ENCODE data around the gene POLA2.
"Not testable (repeated sequence)": the region's sequence is repeated elsewhere in the genome, so short reads cannot be mapped to it uniquely, and the experiment has no call there.

The POLA2 gene

GRCh38 chr11:65325435-65325834 lies 63.7 kb downstream of the POLA2 start:
- no peaks in the 10 kb centered on the region for H3K27me3 ChIP-seq (replicated peaks; ENCODE audit: control insufficient read depth, insufficient read depth, low read length)
- TF ChIP-seq, protein P1, sequence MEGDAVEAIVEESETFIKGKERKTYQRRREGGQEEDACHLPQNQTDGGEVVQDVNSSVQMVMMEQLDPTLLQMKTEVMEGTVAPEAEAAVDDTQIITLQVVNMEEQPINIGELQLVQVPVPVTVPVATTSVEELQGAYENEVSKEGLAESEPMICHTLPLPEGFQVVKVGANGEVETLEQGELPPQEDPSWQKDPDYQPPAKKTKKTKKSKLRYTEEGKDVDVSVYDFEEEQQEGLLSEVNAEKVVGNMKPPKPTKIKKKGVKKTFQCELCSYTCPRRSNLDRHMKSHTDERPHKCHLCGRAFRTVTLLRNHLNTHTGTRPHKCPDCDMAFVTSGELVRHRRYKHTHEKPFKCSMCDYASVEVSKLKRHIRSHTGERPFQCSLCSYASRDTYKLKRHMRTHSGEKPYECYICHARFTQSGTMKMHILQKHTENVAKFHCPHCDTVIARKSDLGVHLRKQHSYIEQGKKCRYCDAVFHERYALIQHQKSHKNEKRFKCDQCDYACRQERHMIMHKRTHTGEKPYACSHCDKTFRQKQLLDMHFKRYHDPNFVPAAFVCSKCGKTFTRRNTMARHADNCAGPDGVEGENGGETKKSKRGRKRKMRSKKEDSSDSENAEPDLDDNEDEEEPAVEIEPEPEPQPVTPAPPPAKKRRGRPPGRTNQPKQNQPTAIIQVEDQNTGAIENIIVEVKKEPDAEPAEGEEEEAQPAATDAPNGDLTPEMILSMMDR (IDR thresholded peaks at IDR 0.05; ENCODE audit: insufficient read depth, low read length, poor library complexity, severe bottlenecking), result no peak
- H3K4me3 ChIP-seq (replicated peaks; ENCODE audit: low read depth, low read length), result no peak overlapping the region
- DNase-seq (ENCODE audit: extremely low read depth, insufficient read length), result no peak
- no peaks in the 10 kb centered on the region for H3K36me3 ChIP-seq (ENCODE audit: control insufficient read depth, insufficient read depth, low read length)

- no peak for DNase-seq (ENCODE audit: extremely low read depth, insufficient read length)
- no peak overlapping the region for H3K4me3 ChIP-seq (replicated peaks; ENCODE audit: low read depth, low read length)
- no peaks in the 10 kb centered on the region for H3K27me3 ChIP-seq (replicated peaks; ENCODE audit: control insufficient read depth, insufficient read depth, low read length)
- no peaks in the 10 kb centered on the region for H3K36me3 ChIP-seq (ENCODE audit: control insufficient read depth, insufficient read depth, low read length)
- TF ChIP-seq, protein P1 (IDR thresholded peaks at IDR 0.05; ENCODE audit: insufficient read depth, low read length, poor library complexity, severe bottlenecking), result no peak
These were observed 65.3 kb downstream of the POLA2 start for GRCh38 chr11:65327021-65327420.

- H3K27me3 ChIP-seq (replicated peaks; ENCODE audit: control insufficient read depth, insufficient read depth, low read length), result no peaks in the 10 kb centered on the region
- TF ChIP-seq, protein P1 (IDR thresholded peaks at IDR 0.05; ENCODE audit: insufficient read depth, low read length, poor library complexity, severe bottlenecking), result no peak
- DNase-seq (ENCODE audit: extremely low read depth, insufficient read length), result no peak
- no peaks in the 10 kb centered on the region for H3K36me3 ChIP-seq (ENCODE audit: control insufficient read depth, insufficient read depth, low read length)
- no peak overlapping the region for H3K4me3 ChIP-seq (replicated peaks; ENCODE audit: low read depth, low read length)
These were observed 67.7 kb downstream of the POLA2 start for GRCh38 chr11:65329478-65329877.

GRCh38 chr11:65329944-65330403 lies 68.2 kb downstream of the POLA2 start:
- peak; percentile 40 for DNase-seq (ENCODE audit: extremely low read depth, insufficient read length)
- Histone ChIP-seq H3K36me3 (ENCODE audit: control insufficient read depth, insufficient read depth, low read length) (no peaks in the 10 kb centered on the region), H3K27me3 (replicated peaks; ENCODE audit: control insufficient read depth, insufficient read depth, low read length) (no peaks in the 10 kb centered on the region), H3K4me3 (replicated peaks; ENCODE audit: low read depth, low read length) (no peak overlapping the region)
- TF ChIP-seq, protein P1 (IDR thresholded peaks at IDR 0.05; ENCODE audit: insufficient read depth, low read length, poor library complexity, severe bottlenecking), result peak; percentile 81

DNA sequence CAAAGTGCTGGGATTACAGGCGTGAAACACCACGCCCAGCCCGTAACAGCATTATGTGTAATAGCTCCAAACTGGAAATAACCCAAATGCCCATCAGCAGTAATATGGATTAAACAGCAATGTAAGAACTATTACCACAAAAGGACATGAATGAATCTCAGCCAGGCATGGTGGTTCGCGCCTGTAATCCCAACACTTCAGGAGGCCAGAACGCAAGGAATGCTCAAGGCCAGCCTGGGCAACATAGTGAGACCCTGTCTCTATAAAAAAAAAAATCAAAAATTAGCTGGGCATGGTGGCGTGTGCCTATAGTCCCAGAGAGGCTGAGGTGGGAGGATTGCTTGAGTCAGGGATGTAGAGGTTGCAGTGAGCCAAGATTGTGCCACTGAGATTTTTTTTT lies 68.8 kb downstream of the POLA2 start:
- TF ChIP-seq, protein P1 (IDR thresholded peaks at IDR 0.05; ENCODE audit: insufficient read depth, low read length, poor library complexity, severe bottlenecking), result no peak
- no peaks in the 10 kb centered on the region for H3K27me3 ChIP-seq (replicated peaks; ENCODE audit: control insufficient read depth, insufficient read depth, low read length)
- no peaks in the 10 kb centered on the region for H3K36me3 ChIP-seq (ENCODE audit: control insufficient read depth, insufficient read depth, low read length)
- no peak for DNase-seq (ENCODE audit: extremely low read depth, insufficient read length)
- no peak overlapping the region for H3K4me3 ChIP-seq (replicated peaks; ENCODE audit: low read depth, low read length)

DNA sequence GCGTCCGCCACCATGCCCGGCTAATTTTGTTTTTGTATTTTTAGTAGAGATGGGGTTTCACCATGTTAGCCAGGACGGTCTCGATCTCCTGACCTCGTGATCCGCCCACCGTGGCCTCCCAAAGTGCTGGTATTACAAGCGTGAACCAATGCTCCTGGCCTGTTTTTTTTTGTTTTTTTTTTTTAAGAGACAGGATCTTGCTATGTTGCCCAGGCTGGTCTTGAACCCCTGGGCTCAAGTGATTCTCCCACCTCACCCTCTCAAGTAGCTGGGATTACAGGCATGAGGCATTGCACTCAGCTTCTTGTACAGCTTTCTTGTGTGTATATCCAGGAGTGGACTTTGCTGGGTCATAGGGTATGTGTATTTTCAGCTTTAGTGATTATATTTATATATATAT lies 70.8 kb downstream of the POLA2 start:
- not testable (repeated sequence) for H3K4me3 ChIP-seq (replicated peaks; ENCODE audit: low read depth, low read length); H3K36me3 ChIP-seq (ENCODE audit: control insufficient read depth, insufficient read depth, low read length); DNase-seq (ENCODE audit: extremely low read depth, insufficient read length); H3K27me3 ChIP-seq (replicated peaks; ENCODE audit: control insufficient read depth, insufficient read depth, low read length)

Data from GM06990 (cell line).